Measurements from ENCODE around the gene SMIM36.
"Not testable (repeated sequence)": the region's sequence is repeated elsewhere in the genome, so short reads cannot be mapped to it uniquely, and the experiment has no call there.

The SMIM36 gene

DNA sequence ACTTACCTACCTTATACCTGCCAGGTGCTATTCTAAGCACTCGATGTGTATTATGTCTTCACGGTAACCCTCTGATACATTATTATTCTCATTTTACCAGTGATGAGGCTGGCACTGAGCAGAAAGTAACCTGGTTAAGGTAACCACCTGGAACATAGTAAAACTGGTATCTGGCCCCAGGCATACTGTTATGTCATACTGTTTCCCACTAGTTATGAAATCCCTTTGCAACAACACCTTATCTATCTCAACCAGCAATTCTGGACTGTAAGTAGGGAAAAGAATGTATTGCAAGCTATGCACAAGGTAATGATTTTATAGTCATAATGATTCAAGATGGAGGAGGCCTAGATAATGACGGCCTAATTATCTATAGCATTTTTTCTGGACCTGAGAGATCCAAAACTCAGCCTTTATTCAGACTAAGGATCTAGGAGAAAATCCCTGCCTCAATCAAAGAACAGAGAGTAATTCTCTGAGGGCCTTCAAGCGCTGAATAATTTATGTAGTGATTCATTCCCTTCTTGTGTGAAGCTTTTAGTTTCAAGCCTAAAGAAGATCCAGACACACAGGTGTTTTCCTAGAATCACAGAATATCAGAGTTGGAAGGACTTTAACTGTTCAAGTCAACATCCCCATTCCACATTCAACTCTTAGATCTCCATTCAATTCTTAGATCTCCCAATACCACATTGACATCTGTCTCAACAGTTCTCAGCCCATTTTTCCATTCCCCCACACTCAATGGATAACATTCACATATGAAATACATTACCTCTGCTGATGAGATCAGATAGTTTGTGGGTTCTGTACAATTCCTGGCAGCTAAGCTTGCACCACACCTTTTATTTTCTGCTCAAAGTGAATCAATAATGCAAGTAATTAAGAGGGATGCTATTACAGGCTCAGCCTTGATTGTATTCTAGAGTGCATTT lies 74.8 kb downstream of the SMIM36 start:
- Histone ChIP-seq H3K27me3 (ENCODE audit: control insufficient read depth in 5 of 5, insufficient read depth in 4 of 5, low read length in 5 of 5) (no peaks in the 10 kb centered on the region), H3K27ac (ENCODE audit: low read depth, low read length) (peak overlapping the region; percentile 45), H3K9me3 (ENCODE audit: control insufficient read depth in 5 of 5, low read length in 5 of 5) (no peaks in the 10 kb centered on the region), H3K4me1 (ENCODE audit: control insufficient read depth in 5 of 5, insufficient read depth in 5 of 5, low read length in 5 of 5) (peaks cover 0 to 56% (median 37%) of the 10 kb centered on the region in 5 donors), H3K9ac (ENCODE audit: low read length in 5 of 5) (no peak overlapping the region), H3K4me3 (ENCODE audit: low read depth in 1 of 5, low read length in 5 of 5) (no peak overlapping the region), H3K36me3 (ENCODE audit: control insufficient read depth in 5 of 5, insufficient read depth in 5 of 5, low read length in 5 of 5) (no peaks in the 10 kb centered on the region)

DNA sequence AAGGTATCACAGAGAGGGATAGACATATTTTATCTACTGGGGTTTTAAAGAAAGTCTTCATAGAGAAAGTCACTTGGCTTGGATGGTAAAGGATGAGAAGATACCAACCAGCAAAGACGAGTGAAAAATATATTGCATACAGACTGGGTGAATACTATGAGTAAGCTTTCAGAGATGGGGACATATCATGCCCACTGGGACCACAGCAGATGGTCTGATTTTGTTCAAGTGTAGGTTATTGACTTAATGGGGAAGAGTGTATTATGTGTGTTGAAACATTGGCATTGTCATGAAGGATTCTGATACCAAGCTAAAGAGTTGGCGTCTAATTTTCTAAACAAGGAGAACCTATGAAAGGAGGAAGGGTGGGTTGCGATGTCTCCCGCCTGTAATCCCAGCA lies 75.8 kb downstream of the SMIM36 start:
- Histone ChIP-seq H3K9me3 (ENCODE audit: control insufficient read depth in 5 of 5, low read length in 5 of 5) (no peaks in the 10 kb centered on the region), H3K9ac (ENCODE audit: low read length in 5 of 5) (no peak overlapping the region), H3K4me1 (ENCODE audit: control insufficient read depth in 5 of 5, insufficient read depth in 5 of 5, low read length in 5 of 5) (peaks cover 0 to 57% (median 42%) of the 10 kb centered on the region in 5 donors), H3K36me3 (ENCODE audit: control insufficient read depth in 5 of 5, insufficient read depth in 5 of 5, low read length in 5 of 5) (no peaks in the 10 kb centered on the region), H3K27ac (ENCODE audit: low read depth, low read length) (no peak overlapping the region), H3K27me3 (ENCODE audit: control insufficient read depth in 5 of 5, insufficient read depth in 4 of 5, low read length in 5 of 5) (no peaks in the 10 kb centered on the region), H3K4me3 (ENCODE audit: low read depth in 1 of 5, low read length in 5 of 5) (no peak overlapping the region)

DNA sequence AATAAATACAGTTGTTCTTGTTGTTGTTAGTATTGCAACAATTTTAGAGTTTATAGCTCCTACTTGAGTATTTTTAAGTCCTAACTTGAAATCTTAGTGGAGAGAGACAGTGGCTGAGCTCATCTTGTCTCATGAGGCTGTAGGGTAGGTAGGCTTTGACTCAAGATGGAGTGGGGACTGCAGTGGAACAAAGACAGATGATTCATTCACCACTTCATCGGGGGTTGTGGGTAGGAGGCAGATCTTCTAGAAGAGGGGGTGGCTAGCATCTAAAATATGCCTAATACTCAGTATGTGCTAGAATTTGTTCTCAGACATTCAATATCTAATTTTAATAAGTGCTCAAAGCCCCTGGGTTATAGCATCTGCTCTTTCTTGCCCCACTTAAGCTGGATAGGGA lies 76.5 kb downstream of the SMIM36 start:
- Histone ChIP-seq H3K27ac (ENCODE audit: low read depth, low read length) (no peak overlapping the region), H3K27me3 (ENCODE audit: control insufficient read depth in 5 of 5, insufficient read depth in 4 of 5, low read length in 5 of 5) (no peaks in the 10 kb centered on the region), H3K9ac (ENCODE audit: low read length in 5 of 5) (no peak overlapping the region), H3K4me1 (ENCODE audit: control insufficient read depth in 5 of 5, insufficient read depth in 5 of 5, low read length in 5 of 5) (peaks cover 0 to 52% (median 40%) of the 10 kb centered on the region in 5 donors), H3K4me3 (ENCODE audit: low read depth in 1 of 5, low read length in 5 of 5) (no peak overlapping the region), H3K36me3 (ENCODE audit: control insufficient read depth in 5 of 5, insufficient read depth in 5 of 5, low read length in 5 of 5) (no peaks in the 10 kb centered on the region), H3K9me3 (ENCODE audit: control insufficient read depth in 5 of 5, low read length in 5 of 5) (no peaks in the 10 kb centered on the region)

DNA sequence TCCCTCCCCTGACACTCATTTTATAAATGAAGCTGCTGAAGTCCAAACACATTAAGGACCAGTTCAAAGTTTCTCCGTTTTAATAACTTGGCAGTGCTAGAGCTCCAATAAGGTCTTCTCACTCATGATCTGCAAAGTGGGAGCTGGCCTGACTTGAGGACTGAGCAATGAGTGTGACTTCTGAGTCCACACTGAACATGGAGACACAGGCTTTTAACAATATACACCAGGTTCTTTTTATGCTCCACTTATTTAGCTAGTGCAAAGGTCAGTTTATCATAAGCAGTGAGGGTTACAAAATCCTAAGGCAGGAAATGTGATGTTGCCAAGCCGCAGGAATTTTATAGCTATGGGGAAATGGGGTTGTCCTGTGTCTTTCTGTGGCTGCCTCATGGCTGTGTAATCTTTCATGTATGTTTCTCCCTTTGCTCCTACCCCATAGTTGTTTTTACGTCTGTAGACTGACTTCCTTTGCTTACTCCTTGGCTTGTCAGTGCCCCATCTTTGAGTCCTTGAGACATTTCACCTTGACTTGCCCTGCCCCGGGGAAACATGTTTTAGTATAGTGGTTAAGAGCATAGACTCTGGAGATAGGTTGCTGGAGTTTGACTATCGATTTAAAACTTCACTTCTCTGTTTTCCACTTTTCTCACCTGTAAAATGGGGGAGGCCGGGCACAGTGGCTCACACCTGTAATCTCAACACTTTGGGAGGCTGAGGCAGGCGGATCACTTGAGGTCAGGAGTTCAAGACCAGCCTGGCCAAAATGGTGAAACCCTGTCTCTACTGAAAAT lies 77.4 kb downstream of the SMIM36 start:
- no peaks in the 10 kb centered on the region for H3K36me3 ChIP-seq (ENCODE audit: control insufficient read depth in 5 of 5, insufficient read depth in 5 of 5, low read length in 5 of 5)
- H3K9ac ChIP-seq (ENCODE audit: low read length in 5 of 5), result peak overlapping the region in 1 of 5 donors; percentile 60
- peaks cover 0 to 52% (median 40%) of the 10 kb centered on the region in 5 donors for H3K4me1 ChIP-seq (ENCODE audit: control insufficient read depth in 5 of 5, insufficient read depth in 5 of 5, low read length in 5 of 5)
- H3K27ac ChIP-seq (ENCODE audit: low read depth, low read length), result peak overlapping the region; percentile 89
- H3K27me3 ChIP-seq (ENCODE audit: control insufficient read depth in 5 of 5, insufficient read depth in 4 of 5, low read length in 5 of 5), result no peaks in the 10 kb centered on the region
- H3K9me3 ChIP-seq (ENCODE audit: control insufficient read depth in 5 of 5, low read length in 5 of 5), result no peaks in the 10 kb centered on the region
- H3K4me3 ChIP-seq (ENCODE audit: low read depth in 1 of 5, low read length in 5 of 5), result no peak overlapping the region

DNA sequence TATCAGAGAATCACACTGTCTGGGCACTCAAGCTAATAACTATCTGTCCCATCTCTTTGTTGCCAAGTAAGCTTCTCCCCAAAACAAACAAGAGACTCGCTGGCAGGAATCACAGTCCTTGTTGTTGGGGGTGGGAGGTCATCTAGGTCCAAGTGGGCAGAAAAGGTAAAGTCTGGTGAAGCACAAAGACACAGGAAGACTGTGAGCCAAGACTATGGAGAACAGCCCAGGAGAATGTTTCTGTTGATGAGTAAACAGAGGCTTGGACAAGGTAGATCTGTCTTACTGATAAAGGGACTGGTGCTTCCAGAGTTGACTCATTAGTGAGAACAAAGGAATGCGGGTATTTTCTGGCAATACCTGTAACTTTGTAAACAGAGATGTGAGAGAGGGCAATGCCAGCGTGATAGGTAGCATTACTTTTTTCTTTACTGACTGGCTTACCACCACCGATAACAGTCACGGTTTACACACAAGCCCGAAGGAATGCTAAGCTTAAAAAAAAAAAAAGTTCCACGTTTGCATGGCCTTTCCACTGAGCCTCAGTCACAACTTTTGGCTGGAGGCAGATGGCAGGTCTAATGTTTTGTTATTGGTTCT lies 78.1 kb downstream of the SMIM36 start:
- no peaks in the 10 kb centered on the region for H3K36me3 ChIP-seq (ENCODE audit: control insufficient read depth in 5 of 5, insufficient read depth in 5 of 5, low read length in 5 of 5)
- H3K27me3 ChIP-seq (ENCODE audit: control insufficient read depth in 5 of 5, insufficient read depth in 4 of 5, low read length in 5 of 5), result no peaks in the 10 kb centered on the region
- peak overlapping the region in 2 of 5 donors; percentile 33 to 60 for H3K9ac ChIP-seq (ENCODE audit: low read length in 5 of 5)
- no peak overlapping the region for H3K4me3 ChIP-seq (ENCODE audit: low read depth in 1 of 5, low read length in 5 of 5)
- peaks cover 0 to 52% (median 40%) of the 10 kb centered on the region in 5 donors for H3K4me1 ChIP-seq (ENCODE audit: control insufficient read depth in 5 of 5, insufficient read depth in 5 of 5, low read length in 5 of 5)
- no peaks in the 10 kb centered on the region for H3K9me3 ChIP-seq (ENCODE audit: control insufficient read depth in 5 of 5, low read length in 5 of 5)
- H3K27ac ChIP-seq (ENCODE audit: low read depth, low read length), result peak overlapping the region; percentile 89

DNA sequence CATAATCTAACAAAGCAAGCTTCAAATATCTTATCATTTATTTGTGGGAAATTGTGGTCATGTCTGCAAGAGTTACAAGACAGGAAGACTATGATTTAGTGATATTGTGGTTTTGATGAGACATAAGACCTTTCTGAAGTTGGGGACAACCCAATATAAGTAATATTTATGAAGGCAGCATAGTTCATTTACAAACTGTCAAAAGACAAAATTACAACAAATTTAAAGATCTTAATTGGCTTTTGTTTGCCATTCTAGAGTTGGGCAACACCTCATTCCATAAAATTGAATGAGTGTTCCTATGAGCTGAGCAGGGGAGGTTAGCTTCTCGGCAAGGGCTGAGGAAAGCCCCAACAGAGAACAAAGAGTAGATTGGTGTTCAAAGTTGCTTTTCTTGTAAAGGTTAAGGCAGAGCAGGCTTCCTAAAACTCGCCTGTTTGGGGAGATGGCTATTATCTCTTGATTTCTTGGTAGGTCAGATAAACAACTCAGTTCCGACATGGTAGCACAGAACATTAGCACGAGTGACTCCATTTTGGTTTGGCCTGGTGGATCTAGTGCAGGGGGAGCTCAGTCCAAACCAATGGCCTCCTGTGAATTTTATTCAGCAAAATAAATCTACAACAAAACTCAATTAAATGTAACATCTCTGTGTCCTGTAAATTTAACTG lies 78.8 kb downstream of the SMIM36 start:
- Histone ChIP-seq H3K4me3 (ENCODE audit: low read depth in 1 of 5, low read length in 5 of 5) (no peak overlapping the region), H3K27me3 (ENCODE audit: control insufficient read depth in 5 of 5, insufficient read depth in 4 of 5, low read length in 5 of 5) (no peaks in the 10 kb centered on the region), H3K27ac (ENCODE audit: low read depth, low read length) (peak overlapping the region; percentile 89), H3K9me3 (ENCODE audit: control insufficient read depth in 5 of 5, low read length in 5 of 5) (no peaks in the 10 kb centered on the region), H3K36me3 (ENCODE audit: control insufficient read depth in 5 of 5, insufficient read depth in 5 of 5, low read length in 5 of 5) (no peaks in the 10 kb centered on the region), H3K9ac (ENCODE audit: low read length in 5 of 5) (peak overlapping the region in 2 of 5 donors; percentile 33 to 60), H3K4me1 (ENCODE audit: control insufficient read depth in 5 of 5, insufficient read depth in 5 of 5, low read length in 5 of 5) (peaks cover 0 to 55% (median 43%) of the 10 kb centered on the region in 5 donors)

DNA sequence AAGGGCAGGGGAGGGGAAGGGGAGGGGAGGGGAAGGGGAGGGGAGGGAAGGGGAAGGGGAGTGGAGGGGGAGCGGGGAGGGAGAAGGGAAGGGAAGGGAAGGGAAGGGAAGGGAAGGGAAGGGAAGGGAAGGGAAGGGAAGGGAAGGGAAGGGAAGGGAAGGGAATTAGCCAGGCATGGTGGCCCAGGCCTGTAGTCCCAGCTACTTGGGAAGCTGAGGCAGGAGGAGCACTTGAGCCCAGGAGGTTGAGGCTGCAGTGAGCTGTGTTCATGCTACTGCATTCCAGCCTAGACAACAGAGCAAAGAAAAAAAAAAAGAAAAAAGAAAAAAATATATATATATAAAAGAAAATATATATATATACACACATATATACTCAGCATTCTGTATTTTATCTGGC lies 79.3 kb downstream of the SMIM36 start:
- not testable (repeated sequence) for H3K9me3 ChIP-seq (ENCODE audit: control insufficient read depth in 5 of 5, low read length in 5 of 5); H3K4me3 ChIP-seq (ENCODE audit: low read depth in 1 of 5, low read length in 5 of 5); H3K36me3 ChIP-seq (ENCODE audit: control insufficient read depth in 5 of 5, insufficient read depth in 5 of 5, low read length in 5 of 5); H3K27ac ChIP-seq (ENCODE audit: low read depth, low read length); H3K27me3 ChIP-seq (ENCODE audit: control insufficient read depth in 5 of 5, insufficient read depth in 4 of 5, low read length in 5 of 5); H3K9ac ChIP-seq (ENCODE audit: low read length in 5 of 5)
- peaks cover 0 to 55% (median 41%) of the 10 kb centered on the region in 5 donors for H3K4me1 ChIP-seq (ENCODE audit: control insufficient read depth in 5 of 5, insufficient read depth in 5 of 5, low read length in 5 of 5)

DNA sequence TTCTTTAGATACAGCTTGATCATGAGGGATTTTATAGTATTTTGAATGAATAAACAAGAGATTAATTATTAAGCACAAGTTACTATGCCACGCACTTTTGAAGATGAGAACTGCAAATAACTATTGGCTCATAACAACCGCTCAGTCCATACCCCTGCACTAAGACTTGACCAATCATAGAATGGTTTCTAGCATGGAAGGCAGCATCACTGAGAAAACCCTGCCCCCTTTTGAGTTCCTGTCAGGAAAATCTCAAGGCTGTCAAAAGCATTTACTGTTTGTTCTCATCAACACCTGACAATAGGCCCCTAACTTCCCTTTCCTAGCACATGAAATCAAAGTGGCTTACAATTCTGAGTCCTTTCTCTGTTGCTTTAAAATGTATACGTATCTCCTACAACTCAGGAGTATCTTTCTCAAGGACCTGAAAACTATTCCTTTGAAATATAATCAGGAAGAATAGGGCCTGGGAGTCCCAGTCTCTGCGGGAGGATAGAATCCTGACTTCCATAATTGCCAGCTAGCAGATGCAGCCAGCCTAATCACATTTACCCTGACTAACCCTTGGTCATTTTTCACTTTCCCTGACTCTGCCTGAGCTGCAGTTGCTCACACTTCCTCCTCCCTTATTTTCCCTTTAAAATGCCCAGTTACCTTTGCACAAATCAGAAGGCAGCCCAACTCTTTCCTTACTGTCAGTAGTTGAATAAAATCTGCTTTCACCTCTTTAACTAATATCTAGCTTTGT lies 80.5 kb downstream of the SMIM36 start:
- H3K36me3 ChIP-seq (ENCODE audit: control insufficient read depth in 5 of 5, insufficient read depth in 5 of 5, low read length in 5 of 5), result no peaks in the 10 kb centered on the region
- H3K27ac ChIP-seq (ENCODE audit: low read depth, low read length), result peak overlapping the region; percentile 60
- no peaks in the 10 kb centered on the region for H3K9me3 ChIP-seq (ENCODE audit: control insufficient read depth in 5 of 5, low read length in 5 of 5)
- H3K4me1 ChIP-seq (ENCODE audit: control insufficient read depth in 5 of 5, insufficient read depth in 5 of 5, low read length in 5 of 5), result peaks cover 0 to 49% (median 36%) of the 10 kb centered on the region in 5 donors
- no peak overlapping the region for H3K4me3 ChIP-seq (ENCODE audit: low read depth in 1 of 5, low read length in 5 of 5)
- H3K9ac ChIP-seq (ENCODE audit: low read length in 5 of 5), result peak overlapping the region in 1 of 5 donors; percentile 41
- H3K27me3 ChIP-seq (ENCODE audit: control insufficient read depth in 5 of 5, insufficient read depth in 4 of 5, low read length in 5 of 5), result no peaks in the 10 kb centered on the region

DNA sequence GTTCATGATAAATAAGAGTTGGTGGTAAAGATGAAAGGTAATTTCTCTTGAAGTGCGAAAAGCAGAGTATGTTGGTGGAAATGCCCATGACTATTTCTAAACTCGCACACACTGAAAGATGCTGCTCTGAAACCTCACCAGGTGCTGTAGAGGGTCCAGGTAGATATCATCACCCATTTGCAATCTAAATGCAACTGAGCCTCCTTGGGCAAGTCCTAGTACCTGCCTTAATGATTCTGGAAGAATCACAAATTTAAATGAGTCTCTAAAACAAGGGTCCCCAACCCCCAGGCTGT lies 83.7 kb downstream of the SMIM36 start:
- Histone ChIP-seq H3K4me3 (ENCODE audit: low read depth in 1 of 5, low read length in 5 of 5) (no peak overlapping the region), H3K36me3 (ENCODE audit: control insufficient read depth in 5 of 5, insufficient read depth in 5 of 5, low read length in 5 of 5) (no peaks in the 10 kb centered on the region), H3K4me1 (ENCODE audit: control insufficient read depth in 5 of 5, insufficient read depth in 5 of 5, low read length in 5 of 5) (peaks cover 0 to 36% (median 21%) of the 10 kb centered on the region in 5 donors), H3K27me3 (ENCODE audit: control insufficient read depth in 5 of 5, insufficient read depth in 4 of 5, low read length in 5 of 5) (no peaks in the 10 kb centered on the region), H3K27ac (ENCODE audit: low read depth, low read length) (peak overlapping the region; percentile 77), H3K9ac (ENCODE audit: low read length in 5 of 5) (peak overlapping the region in 1 of 5 donors; percentile 38), H3K9me3 (ENCODE audit: control insufficient read depth in 5 of 5, low read length in 5 of 5) (no peaks in the 10 kb centered on the region)
